T47D (cell line): ENCODE measurements around the gene EFNB2.

ENCODE experiments used
- DNase-seq, 2 experiments: peaks; one replicate each; pipeline versions ENCODE4 v3.0.0 to v3.0.0-alpha.2; 2011 to 2012; ENCODE audit warnings: low read depth in 1 of 2, low spot score in 1 of 2
- JUND ChIP-seq: IDR thresholded peaks from 2 replicates; pipeline ENCODE4 v1.6.1; 2012; ENCODE audit warnings: low read depth
- in situ Hi-C: cut with HindIII; loops from 2 replicates; pipeline ENCODE4 v1.10.0; 2016; ENCODE audit warnings: low sequenced_read_pairs, low pct_unique_long_range_greater_than_20kb

The EFNB2 gene, protein sequence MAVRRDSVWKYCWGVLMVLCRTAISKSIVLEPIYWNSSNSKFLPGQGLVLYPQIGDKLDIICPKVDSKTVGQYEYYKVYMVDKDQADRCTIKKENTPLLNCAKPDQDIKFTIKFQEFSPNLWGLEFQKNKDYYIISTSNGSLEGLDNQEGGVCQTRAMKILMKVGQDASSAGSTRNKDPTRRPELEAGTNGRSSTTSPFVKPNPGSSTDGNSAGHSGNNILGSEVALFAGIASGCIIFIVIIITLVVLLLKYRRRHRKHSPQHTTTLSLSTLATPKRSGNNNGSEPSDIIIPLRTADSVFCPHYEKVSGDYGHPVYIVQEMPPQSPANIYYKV

DNA sequence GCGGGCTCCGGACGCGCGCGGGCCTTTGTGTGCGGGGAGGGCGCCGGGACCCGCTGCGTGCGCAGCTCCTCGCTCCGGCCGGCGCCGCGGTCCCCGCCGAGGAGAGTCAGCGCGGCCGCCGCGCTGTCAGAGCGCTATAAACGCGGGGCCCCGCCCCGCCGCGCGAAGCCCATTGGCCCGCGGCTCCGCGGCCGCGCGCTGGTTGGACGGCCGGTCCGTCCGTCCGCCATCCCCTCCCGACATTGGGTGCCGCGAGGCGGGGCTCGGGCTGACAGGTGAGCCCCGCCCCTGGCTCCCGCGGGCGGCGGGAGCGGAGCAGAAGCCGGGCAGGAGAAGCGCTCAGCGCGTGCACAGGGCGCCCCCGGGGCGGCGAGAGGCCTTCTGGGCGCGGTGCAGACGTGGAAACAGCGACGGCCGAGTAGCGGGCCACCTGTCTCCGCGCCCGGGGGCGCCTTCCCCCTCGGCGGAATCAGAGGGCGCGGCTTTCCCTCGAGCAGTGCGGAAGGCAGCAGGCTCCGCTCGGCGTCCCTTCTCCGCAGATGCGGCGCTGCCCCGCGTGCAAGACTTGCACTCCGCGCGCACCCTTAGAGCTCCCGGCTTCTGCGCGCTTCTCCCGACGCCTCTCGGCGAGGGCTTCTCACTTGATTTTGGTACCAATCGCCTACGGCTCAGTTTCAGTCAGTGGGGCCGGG lies at the start of gene EFNB2:
EFNB2 (minus strand) TSS at position 111 of the 692 bp plus-strand sequence. CDS start 698 bp downstream, outside the sequence.
- TF ChIP-seq JUND, result no peak
- in situ Hi-C loops, result no loop called here
- peak; percentile 94 to 96 for DNase-seq

DNA sequence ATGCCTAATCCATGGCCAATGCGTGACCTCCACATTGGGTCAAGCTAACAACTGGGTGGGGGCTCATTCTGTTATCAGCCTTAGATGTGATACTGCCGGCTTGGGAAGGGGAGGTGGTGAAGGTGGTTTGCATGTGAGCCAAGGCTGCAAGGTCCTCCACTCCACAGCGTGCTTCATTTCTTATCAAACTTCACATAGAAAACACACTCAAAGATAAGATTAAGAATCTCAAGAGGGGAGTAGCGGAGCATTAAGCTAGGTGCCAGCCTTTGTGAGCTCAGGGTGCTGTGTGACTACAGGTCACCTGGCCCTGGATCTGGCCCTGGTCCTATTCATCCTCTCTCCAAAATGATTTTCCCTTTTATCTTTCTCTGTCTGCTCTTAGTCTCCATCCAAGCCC lies 45.8 kb upstream of the EFNB2 start:
- TF ChIP-seq JUND, result no peak
- no peak for DNase-seq
- in situ Hi-C loops, result no loop called here

GRCh38 chr13:106575896-106576295 lies 40.4 kb upstream of the EFNB2 start:
- in situ Hi-C loops, result no loop called here
- no peak for TF ChIP-seq JUND
- DNase-seq, result no peak

GRCh38 chr13:106573868-106574267 lies 38.4 kb upstream of the EFNB2 start:
- in situ Hi-C loops, result no loop called here
- no peak for TF ChIP-seq JUND
- DNase-seq, result no peak

DNA sequence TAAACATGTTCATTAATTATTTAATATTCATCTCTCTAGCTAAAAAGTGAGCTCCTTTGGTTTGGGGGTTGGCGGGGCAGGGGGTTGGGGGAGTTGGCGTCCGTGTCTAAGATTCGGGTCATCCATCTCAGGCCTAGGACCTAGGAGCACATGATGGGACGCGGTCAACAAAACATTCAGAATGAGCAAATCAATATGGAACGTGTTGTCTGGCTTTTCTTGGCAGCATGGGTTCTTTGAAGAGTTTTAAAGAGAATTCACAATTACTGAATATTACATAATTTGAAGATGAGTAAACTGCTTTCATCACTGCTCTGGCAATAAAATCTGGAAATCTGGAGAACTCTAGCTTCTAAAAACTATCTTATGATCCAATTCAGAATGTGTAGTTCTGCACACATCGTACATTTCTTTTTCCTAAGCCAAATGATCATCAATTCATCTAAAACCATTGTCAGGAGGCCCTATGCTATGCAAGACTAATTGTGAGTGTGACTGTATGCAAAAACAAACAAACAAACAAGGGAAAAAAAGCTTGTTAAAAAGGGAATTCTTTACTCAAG lies 37.9 kb upstream of the EFNB2 start:
- no peak for DNase-seq
- no peak for TF ChIP-seq JUND
- in situ Hi-C loops, result no loop called here

- DNase-seq, result peak; percentile 38 to 88
- in situ Hi-C loops, result no loop called here
- TF ChIP-seq JUND, result no peak
Observed at GRCh38 chr13:106570299-106570852, 34.9 kb upstream of the EFNB2 start.

DNA sequence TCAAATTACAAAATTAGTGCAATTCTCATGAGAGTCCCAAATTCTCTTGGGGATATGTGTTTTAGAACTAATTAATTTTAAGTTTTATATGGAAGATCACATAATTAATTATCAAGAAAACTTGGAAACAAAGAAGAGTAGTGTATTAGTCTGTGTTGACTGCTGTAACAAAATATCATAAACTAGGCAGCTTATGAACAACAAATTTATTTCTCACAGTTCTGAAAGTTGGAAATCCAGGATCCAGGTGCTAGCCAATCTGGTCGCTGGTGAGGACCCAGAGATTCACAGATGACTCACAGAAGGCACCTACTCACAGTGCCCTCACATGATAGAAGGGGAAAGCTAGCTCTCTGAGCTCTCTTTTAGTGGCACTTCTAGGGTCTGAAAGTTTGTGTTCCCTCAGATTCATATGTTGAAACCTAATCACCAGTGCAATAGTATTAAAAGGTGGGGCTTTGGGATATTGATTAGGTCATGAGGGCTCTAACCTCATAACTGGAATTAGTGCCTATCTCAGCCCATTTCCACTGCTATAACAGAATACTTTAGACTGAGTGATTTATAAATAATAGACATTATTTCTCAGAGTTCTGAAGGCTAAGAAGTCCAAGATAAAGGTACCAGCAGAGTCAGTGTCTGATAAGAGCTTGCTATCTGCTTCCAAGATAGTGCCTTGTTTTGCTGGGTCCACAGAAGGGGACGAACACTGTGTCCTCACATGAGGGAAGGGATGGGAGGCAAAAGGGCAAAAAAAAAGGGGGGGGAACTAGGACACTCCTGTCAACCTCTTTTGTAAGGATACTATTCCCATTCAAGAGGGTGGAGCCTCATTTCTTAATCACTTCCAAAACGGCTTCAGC lies 34.0 kb upstream of the EFNB2 start:
- no peak for DNase-seq
- in situ Hi-C loops, result no loop called here
- no peak for TF ChIP-seq JUND

DNA sequence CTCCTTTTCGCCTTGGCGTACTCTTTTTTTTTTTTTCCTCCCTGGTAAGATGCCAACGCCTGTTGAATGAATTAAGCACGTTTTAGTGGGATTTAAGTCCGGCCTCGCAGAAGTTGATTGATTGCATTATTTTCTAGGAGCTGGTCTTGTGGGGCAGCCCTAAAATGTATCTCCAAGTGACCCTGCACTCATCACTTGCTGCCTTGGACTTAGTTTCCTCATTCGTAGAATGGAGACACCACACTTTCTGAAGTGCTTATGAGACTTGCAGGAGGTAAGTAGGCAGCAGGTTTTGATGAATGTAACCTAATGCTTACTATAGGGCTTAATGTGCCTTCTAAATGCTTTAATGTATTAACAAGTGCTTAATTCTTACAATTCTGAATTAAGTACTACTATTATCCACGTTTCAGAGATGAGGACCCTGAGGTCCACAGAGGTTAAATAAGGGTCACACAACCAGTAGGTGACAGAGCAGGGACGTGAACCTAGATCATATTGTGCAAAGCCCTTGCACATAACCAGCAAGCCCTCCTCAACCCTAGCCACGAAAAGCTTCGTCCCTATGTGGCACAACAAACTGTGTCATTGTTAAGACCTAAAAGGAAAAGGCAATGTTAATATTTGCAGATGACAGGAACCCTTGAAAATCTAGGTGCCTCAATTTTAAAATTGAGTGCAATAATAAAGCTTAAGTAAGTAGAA lies 33.0 kb upstream of the EFNB2 start:
- no peak for DNase-seq
- in situ Hi-C loops, result no loop called here
- no peak for TF ChIP-seq JUND

DNA sequence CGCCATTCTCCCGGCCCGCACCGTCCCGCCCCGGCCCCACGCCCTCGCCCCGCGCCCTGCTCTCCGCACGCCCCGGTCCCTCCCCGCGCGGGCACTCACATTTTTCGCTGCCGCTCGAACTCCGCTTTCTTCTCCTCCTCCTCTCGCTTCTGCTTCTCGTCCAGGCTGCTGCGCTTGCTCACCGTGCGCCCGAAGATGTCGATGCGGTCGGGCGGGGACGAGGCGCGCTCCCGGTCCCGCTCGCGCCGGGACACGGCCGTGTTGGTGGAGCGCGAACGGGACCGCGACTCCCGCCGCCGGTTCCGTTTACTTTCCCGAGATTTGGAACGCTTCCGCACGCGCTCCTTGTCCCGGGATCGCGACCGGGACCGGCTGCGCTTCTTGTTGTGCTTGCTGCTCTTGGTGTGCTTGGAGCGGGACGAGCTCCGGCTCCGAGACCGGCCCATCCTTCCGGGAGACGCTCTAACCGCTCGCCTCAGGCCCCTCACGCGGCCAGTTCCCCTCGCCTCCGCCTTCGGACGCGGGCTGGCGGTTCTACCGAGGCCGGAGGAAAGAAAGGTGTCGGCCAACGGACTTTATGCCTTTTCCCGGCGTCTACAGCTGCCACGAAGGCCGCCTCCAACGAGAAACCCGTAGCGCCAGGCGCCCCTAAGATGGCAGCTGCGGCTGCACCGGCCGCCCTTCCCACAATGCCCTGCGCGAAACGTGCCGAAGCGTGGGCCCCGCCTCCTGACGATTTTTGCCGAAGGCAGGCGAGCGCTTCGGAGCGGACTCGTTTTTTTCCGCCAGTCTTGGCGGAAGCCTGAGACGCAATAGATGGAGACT lies 32.2 kb upstream of the EFNB2 start, which contains the start of gene ARGLU1:
ARGLU1 (minus strand) TSS at position 664 of the 825 bp plus-strand sequence; CDS start at position 446, 218 bp downstream.
- in situ Hi-C loops, result no loop called here
- no peak for TF ChIP-seq JUND
- DNase-seq, result peak; percentile 73 to 91

- in situ Hi-C loops, result no loop called here
- no peak for TF ChIP-seq JUND
- peak; percentile 33 to 58 for DNase-seq
Observed at GRCh38 chr13:106566641-106567473, 31.4 kb upstream of the EFNB2 start.
